DND-41 (cell line): ENCODE data around the gene PABPC1L.

ENCODE experiments used
- CTCF ChIP-seq: IDR thresholded peaks from 2 replicates; pipeline ENCODE4 v1.5.1; 2012; ENCODE audit warnings: borderline replicate concordance, low read length, moderate library complexity, mild to moderate bottlenecking; ENCODE audit not compliant: poor library complexity, severe bottlenecking; ENCODE audit errors: extremely low read depth
- EZH2 ChIP-seq: IDR thresholded peaks from 3 replicates; pipeline ENCODE4 v1.6.1; 2012; ENCODE audit warnings: borderline replicate concordance, low read depth, mild to moderate bottlenecking, moderate library complexity, low read length, inconsistent platforms; ENCODE audit not compliant: severe bottlenecking

- no peak for TF ChIP-seq CTCF
- no peak for TF ChIP-seq EZH2
These were observed 32.6 kb downstream of the PABPC1L start for GRCh38 chr20:44942264-44942973.
